IMR-90 (cell line): Measurements from ENCODE around the gene TLDC2.

Experiments
- BHLHE40 ChIP-seq: fragments of 150-350 bp; IDR thresholded peaks from 2 replicates; pipeline ENCODE4 v1.6.1; 2016; ENCODE audit warnings: mild to moderate bottlenecking, low read depth, low read length
- CEBPB ChIP-seq: IDR thresholded peaks from 2 replicates; pipeline ENCODE4 v1.6.1; 2012; ENCODE audit warnings: low read depth, low read length, improper control_type of control experiment
- CHD1 ChIP-seq: IDR thresholded peaks from 2 replicates; pipeline ENCODE4 v1.6.1; 2012; ENCODE audit warnings: low read depth, low read length, improper control_type of control experiment
- CTCF ChIP-seq: conservative IDR thresholded peaks from 2 replicates; pipeline ENCODE4 v1.5.1; 2012; ENCODE audit warnings: mild to moderate bottlenecking, low read depth, low read length, improper control_type of control experiment
- FOS ChIP-seq: fragments of 150-350 bp; IDR thresholded peaks from 2 replicates; pipeline ENCODE4 v1.6.1; 2016; ENCODE audit warnings: low read depth, low read length
- MAZ ChIP-seq: IDR thresholded peaks from 2 replicates; pipeline ENCODE4 v1.6.1; 2012; ENCODE audit warnings: low read depth, mild to moderate bottlenecking, low read length, improper control_type of control experiment, moderate library complexity, borderline replicate concordance
- NFE2L2 ChIP-seq: fragments of 150-350 bp; IDR thresholded peaks from 2 replicates; pipeline ENCODE4 v1.6.1; 2016; ENCODE audit warnings: low read depth, mild to moderate bottlenecking, low read length
- POLR2A ChIP-seq: IDR thresholded peaks from 2 replicates; pipeline ENCODE4 v1.6.1; 2012; ENCODE audit warnings: mild to moderate bottlenecking, low read depth, low read length
- RAD21 ChIP-seq: IDR thresholded peaks from 2 replicates; pipeline ENCODE4 v1.6.1; 2012; ENCODE audit warnings: low read length, improper control_type of control experiment
- RCOR1 ChIP-seq: IDR thresholded peaks from 2 replicates; pipeline ENCODE4 v1.6.1; 2012; ENCODE audit warnings: mild to moderate bottlenecking, low read length, improper control_type of control experiment; ENCODE audit not compliant: insufficient replicate concordance
- RFX5 ChIP-seq: IDR thresholded peaks from 2 replicates; pipeline ENCODE4 v1.8.0; 2012; ENCODE audit warnings: low read depth, mild to moderate bottlenecking, low read length, moderate library complexity
- SMC3 ChIP-seq: fragments of 150-350 bp; IDR thresholded peaks from 2 replicates; pipeline ENCODE4 v1.6.1; 2016; ENCODE audit warnings: low read depth, mild to moderate bottlenecking, antibody characterized with exemption, low read length, moderate library complexity

- no peak for TF ChIP-seq POLR2A
- no peak for TF ChIP-seq CTCF
- no peak for TF ChIP-seq RAD21
- no peak for TF ChIP-seq CHD1
- no peak for TF ChIP-seq RFX5
- no peak for TF ChIP-seq RCOR1
- no peak for TF ChIP-seq SMC3
- TF ChIP-seq CEBPB, result no peak
- no peak for TF ChIP-seq FOS
- no peak for TF ChIP-seq BHLHE40
- no peak for TF ChIP-seq NFE2L2
- no peak for TF ChIP-seq MAZ
Measured at GRCh38 chr20:36852187-36852586, 23.8 kb upstream of the TLDC2 start.
